ENCODE data around the gene CMTM1.

The CMTM1 gene

GRCh38 chr16:66596986-66597848 lies 31.0 kb downstream of the CMTM1 start:
- TF ChIP-seq, protein P1, sequence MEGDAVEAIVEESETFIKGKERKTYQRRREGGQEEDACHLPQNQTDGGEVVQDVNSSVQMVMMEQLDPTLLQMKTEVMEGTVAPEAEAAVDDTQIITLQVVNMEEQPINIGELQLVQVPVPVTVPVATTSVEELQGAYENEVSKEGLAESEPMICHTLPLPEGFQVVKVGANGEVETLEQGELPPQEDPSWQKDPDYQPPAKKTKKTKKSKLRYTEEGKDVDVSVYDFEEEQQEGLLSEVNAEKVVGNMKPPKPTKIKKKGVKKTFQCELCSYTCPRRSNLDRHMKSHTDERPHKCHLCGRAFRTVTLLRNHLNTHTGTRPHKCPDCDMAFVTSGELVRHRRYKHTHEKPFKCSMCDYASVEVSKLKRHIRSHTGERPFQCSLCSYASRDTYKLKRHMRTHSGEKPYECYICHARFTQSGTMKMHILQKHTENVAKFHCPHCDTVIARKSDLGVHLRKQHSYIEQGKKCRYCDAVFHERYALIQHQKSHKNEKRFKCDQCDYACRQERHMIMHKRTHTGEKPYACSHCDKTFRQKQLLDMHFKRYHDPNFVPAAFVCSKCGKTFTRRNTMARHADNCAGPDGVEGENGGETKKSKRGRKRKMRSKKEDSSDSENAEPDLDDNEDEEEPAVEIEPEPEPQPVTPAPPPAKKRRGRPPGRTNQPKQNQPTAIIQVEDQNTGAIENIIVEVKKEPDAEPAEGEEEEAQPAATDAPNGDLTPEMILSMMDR (IDR thresholded peaks at IDR 0.05; ENCODE audit: extremely low read depth, missing control alignments) = no peak
- DNase-seq (ENCODE audit: low spot score) = no peak

DNA sequence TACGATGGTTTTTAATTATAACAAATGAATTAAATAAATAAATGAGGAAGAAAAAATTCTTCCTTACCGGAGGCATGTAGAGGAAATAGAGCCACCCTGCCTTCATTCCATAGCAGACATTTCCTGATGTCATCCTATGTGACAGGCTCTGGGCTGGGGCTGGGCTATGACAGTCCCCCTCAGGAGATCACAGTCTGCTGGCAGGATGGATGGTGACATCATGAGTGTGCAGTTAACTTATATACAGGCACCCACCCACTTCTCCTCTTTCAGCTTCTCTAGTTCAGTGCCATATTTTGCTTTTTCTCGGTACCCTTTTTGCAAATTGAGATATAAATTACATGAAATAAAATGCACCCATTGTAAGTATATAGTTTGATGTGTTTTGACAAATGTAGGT lies 31.9 kb downstream of the CMTM1 start:
- TF ChIP-seq, protein P1 (IDR thresholded peaks at IDR 0.05; ENCODE audit: extremely low read depth, missing control alignments) = no peak

DNA sequence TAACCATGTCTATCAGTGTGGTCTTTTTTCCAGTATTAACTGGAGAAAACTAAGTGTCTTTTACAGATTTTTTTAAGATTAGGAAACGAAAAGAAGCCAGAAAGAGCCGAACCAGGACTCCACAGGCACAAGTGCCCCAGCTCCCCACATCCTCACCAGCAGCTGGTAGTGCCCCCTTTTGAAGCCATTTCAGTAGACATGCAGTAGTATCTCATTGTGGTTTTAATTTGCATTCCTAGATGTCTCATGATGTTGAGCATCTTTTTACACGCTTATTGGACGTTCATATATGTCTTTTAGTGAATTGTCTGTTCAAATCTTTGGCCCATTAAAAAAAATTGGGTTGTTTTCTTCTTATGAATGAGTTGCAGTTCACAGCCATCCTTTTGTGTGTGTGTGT lies 33.5 kb downstream of the CMTM1 start:
- DNase-seq (ENCODE audit: low spot score) = no peak
- TF ChIP-seq, protein P1 (IDR thresholded peaks at IDR 0.05; ENCODE audit: extremely low read depth, missing control alignments) = no peak

More for the DNA sequence above, 31.9 kb downstream of the CMTM1 start:
- DNase-seq (ENCODE audit: low spot score) = no peak

DNA sequence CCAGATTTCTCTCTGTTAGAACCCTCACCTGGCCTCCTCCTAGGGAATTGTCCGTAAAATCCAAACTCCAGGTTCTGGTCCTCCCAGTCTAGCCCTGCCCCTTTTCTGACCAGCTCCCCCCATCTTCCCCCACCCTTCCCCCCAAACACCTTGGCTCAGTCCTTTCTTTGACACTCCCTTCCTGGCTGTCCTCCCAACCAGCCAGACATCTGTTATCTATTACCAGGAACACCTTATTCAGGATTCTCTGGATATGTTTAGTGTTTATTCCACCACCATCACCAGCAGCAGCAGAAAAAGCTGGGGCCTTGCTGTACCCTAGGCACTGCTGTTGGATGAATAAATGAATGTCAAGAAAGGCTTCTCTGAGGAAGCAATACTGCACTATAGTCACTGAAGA lies 34.2 kb downstream of the CMTM1 start:
- TF ChIP-seq, protein P1 (IDR thresholded peaks at IDR 0.05; ENCODE audit: extremely low read depth, missing control alignments) = no peak
- no peak for DNase-seq (ENCODE audit: low spot score)

DNA sequence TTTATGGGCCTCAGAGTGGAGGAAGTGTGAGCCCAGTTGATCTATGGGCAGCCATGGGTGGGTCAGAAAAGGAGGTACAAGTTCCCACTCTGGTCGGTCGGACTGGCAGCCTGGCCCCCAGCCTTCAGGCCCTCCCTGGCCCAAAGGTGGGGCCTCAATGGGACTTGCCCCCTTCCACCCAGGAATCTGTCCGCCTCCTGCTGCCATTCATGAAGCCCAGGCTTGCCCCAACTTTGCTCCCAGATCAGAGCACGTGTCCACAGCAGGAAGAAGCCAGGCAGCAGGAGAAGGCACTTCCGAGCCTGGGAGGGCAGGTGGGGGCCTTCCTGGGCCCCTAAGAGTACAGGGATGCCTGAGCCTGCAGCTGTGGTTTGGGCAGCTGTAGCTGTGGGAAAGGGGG lies 35.2 kb downstream of the CMTM1 start:
- DNase-seq (ENCODE audit: low spot score) = no peak
- TF ChIP-seq, protein P1 (IDR thresholded peaks at IDR 0.05; ENCODE audit: extremely low read depth, missing control alignments) = no peak

DNA sequence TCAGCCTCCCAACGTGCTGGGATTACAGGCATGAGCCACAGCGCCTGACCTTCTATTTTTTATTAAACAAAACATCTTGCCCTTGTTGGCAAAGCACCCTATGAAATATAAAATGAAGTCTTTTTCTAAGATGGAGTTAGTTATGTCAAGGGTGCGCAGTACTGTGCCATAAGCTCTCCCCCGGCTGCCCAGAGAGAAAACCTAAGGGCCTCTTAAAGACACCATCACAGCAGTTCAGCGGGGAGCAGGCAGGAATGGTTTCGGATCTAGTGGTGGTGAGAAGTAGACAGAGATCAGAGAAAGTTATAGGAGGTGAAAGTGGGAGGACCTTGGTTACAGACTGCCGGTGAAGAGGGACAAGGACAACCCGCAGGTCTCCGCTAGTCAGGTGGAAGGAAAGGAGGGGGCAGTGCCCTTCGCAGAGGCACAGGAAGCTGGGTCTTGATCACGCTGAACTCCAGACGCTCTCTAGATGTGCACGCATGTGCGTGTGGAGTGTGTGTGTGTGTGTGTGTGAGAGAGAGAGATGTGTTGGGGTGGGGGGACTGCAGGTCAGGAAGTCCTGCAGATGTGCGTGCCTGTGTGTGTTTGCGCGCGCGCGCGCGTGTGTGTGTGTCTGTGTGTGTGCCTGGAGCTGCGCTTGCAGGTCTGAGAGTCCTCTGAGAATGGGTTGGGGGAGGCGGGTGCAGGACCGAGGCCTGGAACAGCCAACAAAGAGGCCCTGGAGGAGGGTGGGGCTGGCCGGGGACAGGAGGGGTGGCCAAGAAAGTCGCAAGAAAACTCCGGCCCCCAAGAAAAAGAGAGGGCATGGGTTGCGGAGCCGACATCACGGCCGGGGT lies 37.5 kb downstream of the CMTM1 start:
- TF ChIP-seq, protein P1 (IDR thresholded peaks at IDR 0.05; ENCODE audit: extremely low read depth, missing control alignments) = no peak
- peak; percentile 57 for DNase-seq (ENCODE audit: low spot score)
